HS-27A (cell line): ENCODE measurements around the gene ARL2.

Experiments used
- DNase-seq: peaks from one replicate; pipeline ENCODE4 v3.0.0-alpha.2; 2012; ENCODE audit warnings: low read depth, missing footprints

Gene ARL2

DNA sequence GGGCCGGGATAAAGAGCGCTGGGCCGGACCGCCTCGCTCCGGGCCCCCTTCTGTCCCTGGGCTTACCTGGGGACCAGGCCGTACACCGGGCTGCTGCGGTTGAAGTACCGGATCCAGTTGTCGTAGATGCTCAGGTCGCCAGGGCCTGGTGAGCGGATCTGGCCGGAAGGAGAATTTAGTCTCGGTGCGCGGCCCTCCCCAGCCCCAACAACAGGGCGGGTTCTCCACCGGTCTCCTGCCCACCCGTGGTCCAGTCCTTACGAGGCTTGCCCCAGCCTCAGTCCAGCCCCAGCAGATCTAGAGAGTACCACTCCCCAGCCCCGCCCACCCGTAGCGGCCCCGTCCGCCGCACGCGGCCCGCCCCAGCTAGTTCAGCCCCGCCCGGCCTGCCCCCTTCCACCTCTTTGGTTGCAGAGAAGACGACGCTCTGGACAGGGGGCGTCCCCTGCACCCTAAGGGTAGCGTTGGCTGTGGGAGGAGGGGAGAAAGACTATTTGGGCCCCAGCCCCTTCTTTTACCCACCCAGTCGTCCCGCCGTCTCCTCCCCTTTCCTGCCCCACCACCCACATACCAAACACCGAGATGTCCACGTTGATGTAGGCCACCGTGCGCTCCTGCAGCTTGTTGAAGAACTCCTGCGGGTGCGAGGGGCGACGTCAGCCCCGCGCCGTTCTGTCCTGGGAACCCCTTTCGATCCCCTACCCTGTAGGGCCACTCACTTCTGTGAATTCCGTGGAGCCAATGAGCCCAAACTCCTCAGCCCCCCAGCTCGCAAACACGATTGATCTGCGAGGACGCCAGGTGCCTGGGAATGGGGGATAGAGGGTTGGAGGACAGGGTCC is 33.8 kb downstream of the ARL2 start:
- no peak for DNase-seq

DNA sequence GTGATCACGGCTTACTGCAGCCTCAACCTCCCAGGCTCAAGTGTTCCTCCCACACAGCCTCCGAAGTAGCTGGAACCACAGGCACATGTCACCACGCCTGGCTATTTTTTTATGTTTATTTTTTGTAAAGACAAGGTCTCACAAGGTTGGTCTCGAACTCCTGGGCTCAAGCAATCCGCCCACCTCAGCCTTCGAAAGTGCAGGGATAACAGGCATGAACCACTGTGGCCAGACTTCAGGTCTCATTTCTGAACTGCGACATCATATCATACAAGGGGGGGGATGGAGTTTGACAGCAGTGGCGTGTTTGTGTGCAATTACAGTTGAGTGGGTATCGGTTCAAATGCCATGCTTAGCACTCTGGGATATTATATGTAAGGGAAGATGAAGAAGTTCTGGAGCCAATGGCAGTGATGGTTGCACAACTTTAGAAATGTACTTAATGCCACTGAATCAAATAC is 37.5 kb downstream of the ARL2 start:
- no peak for DNase-seq

DNA sequence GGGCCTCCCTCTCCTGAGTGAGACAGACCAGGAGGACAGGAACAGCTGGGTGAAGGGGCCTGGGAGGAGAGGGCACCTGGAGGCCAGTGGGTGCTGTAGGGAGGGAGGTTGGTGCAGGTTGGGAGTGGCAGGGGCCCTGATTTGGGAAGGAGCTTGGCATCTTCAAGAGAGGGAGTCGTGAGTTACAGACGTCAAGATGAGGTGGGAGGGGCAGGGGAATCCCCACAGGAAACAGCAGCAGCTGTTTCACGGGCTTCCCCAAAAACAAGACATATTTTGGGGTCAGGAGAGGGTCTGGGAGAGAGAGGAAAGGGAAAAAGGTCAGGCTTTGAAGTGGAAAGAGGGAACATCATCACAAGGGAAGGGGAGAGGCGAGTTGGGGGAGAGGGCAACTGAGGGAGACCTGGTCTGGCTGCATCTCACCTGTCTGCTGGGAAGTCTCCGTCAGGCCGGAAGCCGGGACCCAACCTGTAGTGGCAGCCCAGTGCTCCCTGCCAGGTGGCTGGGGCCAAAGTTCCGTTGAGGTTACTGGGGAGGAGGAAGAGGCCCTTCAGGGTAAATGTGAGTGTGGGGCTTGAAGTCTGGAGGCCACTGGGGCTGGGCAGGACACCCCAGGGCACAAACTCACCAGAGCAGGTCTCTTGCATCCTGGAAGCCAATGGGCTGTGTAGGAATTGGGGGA is 40.0 kb downstream of the ARL2 start:
- no peak for DNase-seq

DNA sequence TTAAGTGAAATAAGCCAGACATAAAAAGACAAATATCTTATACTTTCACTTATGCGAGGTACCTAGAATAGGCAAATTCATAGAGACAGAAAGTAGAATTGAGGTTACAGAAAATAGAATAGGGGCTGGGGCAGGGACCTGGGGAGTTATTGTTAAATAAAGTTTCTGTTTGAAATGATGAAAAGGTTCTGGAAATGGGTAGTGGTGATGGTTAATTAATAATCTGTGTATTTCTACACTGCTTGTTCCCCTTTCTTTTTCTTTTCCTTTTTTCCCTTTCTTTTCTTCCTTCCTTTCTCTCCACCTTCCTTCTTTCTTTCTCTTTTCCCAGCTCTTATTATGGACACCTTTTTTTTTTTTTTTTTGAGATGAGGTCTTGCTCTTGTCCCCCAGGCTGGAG is 41.6 kb downstream of the ARL2 start:
- no peak for DNase-seq

DNA sequence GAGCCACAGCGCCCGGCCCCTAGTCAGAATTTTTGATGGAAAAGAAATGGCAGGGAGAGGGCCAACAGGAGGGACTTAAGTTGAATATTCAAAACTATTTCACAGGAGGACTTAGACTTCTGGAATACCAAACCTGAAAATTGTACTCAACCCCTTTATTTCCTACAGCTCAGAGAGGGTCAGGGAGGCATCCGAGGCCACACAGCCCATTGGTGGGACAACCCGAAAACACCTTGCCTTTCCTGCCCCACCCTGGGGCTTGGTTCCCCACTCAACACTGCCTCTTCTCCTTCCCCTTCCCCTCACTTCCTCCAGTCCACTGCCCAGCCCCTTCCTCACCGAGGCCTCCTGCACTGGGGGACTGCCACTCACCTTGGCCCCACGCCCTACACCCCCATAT is 43.0 kb downstream of the ARL2 start:
- DNase-seq, result no peak

DNA sequence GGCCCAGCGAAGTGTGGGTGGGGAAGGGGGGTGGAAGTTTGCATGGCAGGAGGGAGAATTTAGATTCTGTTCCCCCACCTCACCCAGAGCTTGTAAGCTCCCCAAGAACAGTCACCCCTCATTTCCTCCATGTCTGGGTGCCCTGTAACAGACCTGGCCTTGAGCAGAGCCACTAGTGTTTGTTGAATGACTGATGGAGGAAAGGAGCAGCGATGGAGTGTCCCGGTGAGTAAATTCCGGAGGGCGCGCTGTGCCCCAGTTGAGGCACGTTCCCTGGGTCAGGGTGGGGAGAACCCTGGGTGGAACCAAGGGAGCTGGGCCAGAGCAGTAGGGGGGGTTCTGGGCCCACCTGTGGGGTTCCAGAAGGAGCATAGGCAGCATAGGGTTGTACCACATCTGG is 43.6 kb downstream of the ARL2 start:
- no peak for DNase-seq

DNA sequence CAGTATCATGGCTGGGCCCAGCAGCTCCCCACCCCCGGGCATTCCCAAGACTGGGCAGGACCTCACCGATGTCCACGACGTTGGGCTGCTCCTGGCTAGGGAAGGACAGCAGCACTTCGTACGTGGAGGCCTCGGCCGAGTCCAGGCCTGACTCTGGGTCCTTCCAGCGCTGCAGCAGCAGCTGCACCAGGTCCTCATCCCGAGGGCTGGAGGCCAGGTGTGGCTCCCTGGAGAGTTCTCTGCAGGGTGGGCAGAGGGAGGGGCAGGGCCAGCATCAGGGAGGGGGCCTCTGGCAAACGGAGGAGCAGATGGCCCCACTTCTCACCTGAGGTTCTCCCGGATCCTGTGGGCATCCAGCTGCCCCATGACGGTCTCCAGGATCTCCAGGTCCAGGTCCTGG is 44.1 kb downstream of the ARL2 start:
- DNase-seq, result no peak

DNA sequence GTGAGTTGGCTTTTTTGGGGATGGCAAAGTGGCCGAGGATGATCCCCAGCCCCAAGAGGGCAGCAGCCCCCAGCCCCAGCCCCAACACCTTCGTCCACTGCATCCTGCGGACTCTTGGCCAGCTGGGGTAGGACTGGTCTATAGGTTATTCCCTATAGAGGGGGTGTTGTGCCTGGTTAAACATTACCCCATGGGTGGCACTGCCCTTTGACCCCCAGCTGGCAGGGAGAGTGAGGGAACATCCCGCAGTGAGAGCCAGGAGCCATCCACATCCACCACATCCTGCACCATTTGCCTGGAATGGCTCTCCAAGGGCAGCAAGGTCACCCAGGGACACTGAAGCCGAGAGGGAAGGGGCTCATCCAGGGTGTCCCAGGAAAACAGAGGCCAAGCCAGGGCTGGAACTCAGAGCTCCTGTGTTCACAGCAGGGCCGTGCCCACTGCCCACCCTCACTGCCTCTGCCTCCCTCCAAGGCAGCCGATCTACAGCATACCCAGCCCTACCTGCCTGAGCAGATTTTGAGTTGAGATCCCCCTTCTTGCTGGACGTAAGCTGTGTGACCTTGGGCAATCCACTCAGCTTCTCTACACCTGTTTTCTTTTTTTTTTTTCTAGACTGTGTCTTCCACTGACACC is 44.6 kb downstream of the ARL2 start, which contains the start of gene NAALADL1:
Gene NAALADL1, minus strand, starts transcription at position 135 of the 636 bp plus-strand sequence. Its CDS starts 32 bp downstream, at position 103.
- DNase-seq, result no peak

DNA sequence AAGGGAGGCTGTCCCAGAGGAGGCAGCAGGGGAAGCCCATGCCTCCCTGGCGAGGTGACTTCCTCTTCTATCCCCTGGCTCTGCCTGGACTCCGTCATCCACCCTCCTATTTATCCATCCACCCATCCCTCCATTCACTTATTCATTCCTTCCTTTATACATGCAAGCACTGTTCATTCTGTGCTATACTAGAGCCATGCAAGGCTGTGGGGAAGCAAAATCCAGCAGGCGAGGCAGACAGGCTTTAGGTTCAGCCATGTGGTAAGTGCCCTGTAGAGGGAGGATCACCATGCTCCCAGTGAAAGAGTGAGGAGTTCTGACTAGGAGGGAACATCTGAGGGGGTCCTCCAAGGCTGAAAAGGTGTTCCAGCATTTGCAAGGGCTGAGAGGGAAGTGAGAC is 45.6 kb downstream of the ARL2 start:
- DNase-seq, result no peak

DNA sequence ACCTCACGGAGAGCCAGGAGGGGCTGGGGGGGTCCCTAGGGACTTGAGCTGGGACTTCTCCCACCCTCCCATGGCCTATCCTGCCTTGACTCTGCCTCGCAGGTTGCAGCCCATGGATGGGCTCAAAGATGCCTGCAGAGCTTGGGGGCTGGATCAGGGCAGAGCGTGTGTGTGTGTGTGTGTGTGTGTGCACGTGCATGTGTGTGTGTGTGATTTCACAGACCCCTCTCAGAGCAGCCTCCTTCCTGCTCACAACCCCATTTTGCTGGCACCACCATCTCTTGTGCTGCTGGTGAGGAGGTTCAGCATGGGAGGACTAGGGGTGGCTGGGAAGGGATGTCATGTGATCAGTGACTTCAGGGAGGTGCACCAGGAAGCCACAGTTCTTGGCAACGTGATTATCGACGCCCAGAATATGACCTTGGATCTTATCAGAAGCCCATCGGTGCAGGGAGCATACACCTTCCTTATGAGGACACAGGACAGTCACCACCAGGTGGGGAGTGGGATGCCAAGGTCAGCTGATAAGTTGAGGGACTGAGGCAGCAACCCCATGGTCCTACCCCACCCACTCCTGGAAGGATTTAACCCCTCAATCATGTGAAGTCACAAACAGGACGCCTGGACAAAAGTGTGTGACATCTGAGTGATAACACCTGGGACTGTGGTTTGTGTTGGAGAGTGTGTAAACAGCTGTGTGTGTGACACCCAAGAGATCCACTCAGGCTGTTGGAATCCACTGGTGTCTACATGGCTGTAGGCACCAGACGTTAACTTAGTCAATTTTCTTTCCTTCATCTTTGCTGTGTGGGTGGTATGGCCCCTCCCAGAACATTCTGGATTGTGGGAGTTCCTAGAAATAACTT is 46.2 kb downstream of the ARL2 start:
- no peak for DNase-seq

DNA sequence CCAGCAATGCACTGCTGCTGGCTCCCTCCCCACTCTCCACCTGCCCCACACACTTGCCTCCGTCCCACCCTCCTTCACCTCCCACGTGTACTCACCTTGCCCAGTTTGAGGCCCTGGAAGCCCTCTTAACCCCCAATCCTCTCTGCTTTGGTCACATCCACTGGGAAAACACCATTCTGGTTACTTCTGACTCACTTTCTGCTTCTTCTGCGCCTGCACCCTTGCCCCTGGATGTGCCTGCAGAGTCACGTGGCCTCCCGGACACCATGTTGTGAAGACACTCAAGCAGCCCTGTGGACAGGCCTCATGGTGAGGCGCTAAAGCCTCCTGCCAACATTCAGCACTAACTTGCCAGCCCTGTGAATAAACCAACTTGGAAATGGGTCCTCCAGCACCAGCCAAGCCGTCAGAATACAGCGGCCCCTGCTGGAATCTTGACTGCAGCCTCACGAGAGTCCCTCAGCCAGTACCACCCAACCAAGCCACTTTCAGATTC is 47.0 kb downstream of the ARL2 start:
- DNase-seq, result no peak

DNA sequence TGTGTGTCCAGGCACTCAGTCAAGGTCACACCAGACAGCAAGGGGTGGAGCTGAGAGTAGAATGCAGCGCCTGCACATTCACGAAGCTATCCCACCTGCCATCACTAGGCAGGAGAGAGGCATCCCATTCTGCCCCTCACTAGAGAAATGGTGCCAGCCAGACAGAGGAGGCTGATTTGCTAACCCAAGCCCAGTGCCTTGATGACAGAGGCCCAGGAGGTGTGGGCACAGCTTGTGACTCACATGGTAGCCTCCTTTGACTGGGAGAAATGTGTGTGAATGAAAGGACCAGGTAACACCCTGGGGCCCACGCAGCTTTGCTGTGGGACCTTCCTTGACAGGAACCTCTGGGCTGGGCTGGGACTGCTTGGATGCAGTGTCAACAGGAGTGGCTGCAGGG is 49.6 kb downstream of the ARL2 start:
- no peak for DNase-seq

DNA sequence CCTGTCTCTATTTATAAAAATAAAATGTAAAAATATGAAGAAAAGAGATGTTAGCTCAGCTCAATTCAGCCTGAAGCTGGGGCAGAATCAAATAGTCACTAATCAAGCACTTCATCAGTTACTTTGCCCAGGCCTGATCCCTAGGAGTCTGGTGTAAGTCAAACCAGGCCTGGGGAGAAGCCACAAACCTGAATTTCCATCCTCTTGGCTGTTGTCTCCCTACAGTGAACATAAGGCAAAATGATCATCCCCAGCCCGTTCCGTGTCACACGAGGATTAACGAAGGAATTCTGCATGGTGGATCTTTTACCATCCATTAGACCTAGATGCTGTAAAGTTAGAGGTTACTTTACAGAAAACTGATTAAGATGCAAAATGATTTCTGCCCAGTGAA is 50.9 kb downstream of the ARL2 start:
- DNase-seq, result no peak

DNA sequence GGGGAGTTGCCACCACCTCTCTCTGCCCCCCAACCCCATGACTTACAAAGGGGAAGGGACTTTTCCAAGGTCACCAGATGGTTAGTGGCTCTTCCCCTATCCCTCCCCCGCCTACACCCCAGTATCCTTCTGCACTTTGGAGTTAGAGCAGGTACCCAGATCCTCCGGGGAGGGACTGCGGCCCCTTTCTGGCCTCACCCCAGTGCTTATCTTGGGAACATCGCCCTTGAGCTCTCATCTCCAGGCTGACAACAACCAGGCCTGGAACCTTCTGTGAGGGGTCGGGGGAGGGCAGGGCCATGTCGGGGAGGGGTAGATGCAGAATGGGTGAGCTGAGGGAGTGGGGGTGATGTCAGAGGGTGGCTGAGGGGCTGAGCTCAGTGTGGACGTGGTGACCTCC is 51.9 kb downstream of the ARL2 start:
- DNase-seq, result no peak

DNA sequence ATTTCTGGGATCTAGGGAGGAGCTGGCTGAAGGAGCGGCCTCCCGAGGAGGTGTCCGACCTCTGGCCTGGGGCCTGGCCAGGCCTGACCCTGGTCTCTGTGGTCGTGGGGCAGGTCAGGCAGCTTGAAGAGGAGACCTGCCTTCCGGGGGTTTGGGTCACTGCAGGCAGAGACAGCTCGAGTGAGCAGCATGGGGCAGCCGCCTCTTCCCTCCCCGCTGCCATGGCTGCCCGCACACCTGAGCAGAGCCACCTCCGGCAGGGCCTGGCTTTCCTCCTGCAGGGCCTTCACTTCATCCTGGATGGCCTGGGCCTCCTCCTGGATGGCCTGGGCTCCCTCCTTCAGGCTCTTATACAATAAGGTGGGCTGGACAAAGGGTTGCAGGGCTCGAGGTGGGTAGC is 52.4 kb downstream of the ARL2 start:
- no peak for DNase-seq

DNA sequence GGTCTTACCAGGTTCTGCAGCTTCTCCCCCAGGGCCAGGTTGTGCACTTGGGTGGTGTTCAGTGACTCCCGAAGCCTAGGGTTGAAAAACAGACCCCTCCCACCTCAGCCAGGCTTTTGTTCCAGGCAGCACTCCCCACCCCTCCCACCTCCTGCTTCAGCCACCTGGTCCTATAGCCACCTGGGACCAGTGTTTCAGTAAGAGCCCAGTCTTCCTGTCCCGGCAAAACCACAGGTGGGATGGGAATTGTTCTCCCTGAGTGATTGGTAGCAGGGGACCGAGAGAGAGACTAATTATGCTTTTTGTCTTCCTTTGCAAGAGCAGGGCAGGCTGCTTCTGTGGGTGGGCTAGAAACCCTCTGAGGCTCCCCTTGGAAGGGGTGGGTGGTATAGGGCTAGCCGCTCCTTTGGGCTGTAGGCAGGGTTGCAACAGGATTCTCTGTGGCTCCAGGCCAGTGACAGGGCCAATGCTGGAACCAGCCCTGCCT is 52.9 kb downstream of the ARL2 start:
- DNase-seq, result no peak

DNA sequence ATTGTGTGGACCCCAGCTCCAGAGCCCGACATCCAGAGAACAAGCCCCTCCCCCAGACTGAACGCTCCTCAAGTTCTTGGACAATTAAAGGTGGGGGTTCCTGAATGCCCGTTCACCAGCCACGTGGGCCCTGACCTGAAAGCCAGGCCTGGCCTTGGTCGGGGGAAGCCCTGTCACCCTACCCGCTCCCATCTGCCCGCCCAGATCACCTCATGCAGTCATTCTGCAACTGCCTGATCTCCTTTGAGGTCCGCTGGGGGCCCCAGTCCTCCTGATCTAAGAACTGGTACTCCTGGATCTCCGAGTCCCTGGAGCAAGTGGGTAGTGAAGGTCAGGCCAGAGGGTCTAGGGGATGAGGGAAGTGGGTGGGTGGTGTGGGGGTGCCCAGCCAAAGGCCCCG is 53.5 kb downstream of the ARL2 start:
- DNase-seq, result no peak

DNA sequence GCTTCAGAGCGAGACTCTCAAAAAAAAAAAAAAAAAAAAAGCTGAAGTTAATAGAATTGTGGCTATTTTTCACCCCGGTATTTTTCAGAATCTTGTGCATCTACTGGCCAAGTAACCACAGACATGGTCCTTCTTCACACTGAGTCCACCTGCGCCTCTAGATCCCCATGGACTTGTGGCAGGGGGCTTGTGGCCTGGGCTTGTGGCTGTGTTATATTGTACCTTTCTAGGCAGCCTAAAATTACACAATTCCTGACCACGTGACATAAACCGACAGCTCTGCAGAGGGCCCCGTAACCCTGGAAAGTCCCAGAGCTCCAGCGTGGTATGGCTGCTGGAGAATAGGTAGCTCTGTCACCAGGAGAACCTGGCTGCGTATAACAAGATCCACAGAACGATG is 55.3 kb downstream of the ARL2 start:
- DNase-seq, result no peak
